Trophoblast cell (in vitro differentiated cells and primary cell): Measurements from ENCODE around the gene PLPP4.
A peak's percentile ranks its signal among the peaks of the same experiment; 100 is the strongest.

Source experiments
- DNase-seq, 2 donors: peaks; one replicate each; pipeline ENCODE4 v3.0.0-alpha.2; 2016
- H2AFZ ChIP-seq: 2 replicates; pipeline ENCODE4 v1.6.1; 2013; ENCODE audit warnings: low read length, moderate library complexity, mild to moderate bottlenecking; ENCODE audit not compliant: insufficient read depth, poor library complexity
- H2AK5ac ChIP-seq: 2 replicates; pipeline ENCODE4 v1.6.1; 2013; ENCODE audit warnings: mild to moderate bottlenecking, low read length
- H2BK120ac ChIP-seq: 2 replicates; pipeline ENCODE4 v1.6.1; 2013; ENCODE audit warnings: low read length, mild to moderate bottlenecking, moderate library complexity; ENCODE audit not compliant: insufficient read depth, poor library complexity
- H2BK12ac ChIP-seq: 2 replicates; pipeline ENCODE4 v1.6.1; 2013; ENCODE audit warnings: mild to moderate bottlenecking, low read length, moderate library complexity
- H2BK5ac ChIP-seq: 2 replicates; pipeline ENCODE4 v1.6.1; 2013; ENCODE audit warnings: low read length, low read depth, moderate library complexity, mild to moderate bottlenecking; ENCODE audit not compliant: poor library complexity
- H3K14ac ChIP-seq: 2 replicates; pipeline ENCODE4 v1.6.1; 2013; ENCODE audit warnings: mild to moderate bottlenecking, low read length
- H3K18ac ChIP-seq: 2 replicates; pipeline ENCODE4 v1.6.1; 2013; ENCODE audit warnings: mild to moderate bottlenecking, low read length
- H3K23ac ChIP-seq: 2 replicates; pipeline ENCODE4 v1.6.1; 2013; ENCODE audit warnings: low read length
- H3K27ac ChIP-seq: 2 replicates; pipeline ENCODE4 v1.5.1; 2013; ENCODE audit warnings: low read depth, mild to moderate bottlenecking, inconsistent platforms, low read length, moderate library complexity
- H3K27me3 ChIP-seq: 2 replicates; pipeline ENCODE4 v1.6.1; 2013; ENCODE audit warnings: inconsistent platforms, mild to moderate bottlenecking, low read length, moderate library complexity; ENCODE audit not compliant: insufficient read depth
- H3K36me3 ChIP-seq, 2 experiments: 1 replicate in 1 of 2; 2 replicates in 1 of 2; pipeline ENCODE4 v1.6.1; 2013; ENCODE audit warnings: low read length in 2 of 2, mild to moderate bottlenecking in 2 of 2, moderate library complexity in 1 of 2; ENCODE audit not compliant: insufficient read depth in 2 of 2, control insufficient read depth in 1 of 2
- H3K4ac ChIP-seq: 2 replicates; pipeline ENCODE4 v1.6.1; 2013; ENCODE audit warnings: low read depth, mild to moderate bottlenecking, low read length, moderate library complexity
- H3K4me1 ChIP-seq, 2 experiments: 1 replicate in 1 of 2; 2 replicates in 1 of 2; pipeline ENCODE4 v1.6.1; 2013; ENCODE audit warnings: low read length in 2 of 2, mild to moderate bottlenecking in 2 of 2, moderate library complexity in 1 of 2; ENCODE audit not compliant: insufficient read depth in 2 of 2, control insufficient read depth in 1 of 2
- H3K4me2 ChIP-seq: 2 replicates; pipeline ENCODE4 v1.6.1; 2013; ENCODE audit warnings: inconsistent platforms, mild to moderate bottlenecking, low read length, moderate library complexity
- H3K4me3 ChIP-seq: 2 replicates; pipeline ENCODE4 v1.5.1; 2013; ENCODE audit warnings: mild to moderate bottlenecking, low read depth, low read length, inconsistent platforms
- H3K79me1 ChIP-seq: one replicate; pipeline ENCODE4 v1.6.1; 2013; ENCODE audit warnings: low read length
- H3K79me2 ChIP-seq: 2 replicates; pipeline ENCODE4 v1.6.1; 2013; ENCODE audit warnings: low read length, mild to moderate bottlenecking; ENCODE audit not compliant: control insufficient read depth, insufficient read depth, poor library complexity
- H3K9ac ChIP-seq: 2 replicates; pipeline ENCODE4 v1.6.1; 2013; ENCODE audit warnings: mild to moderate bottlenecking, low read length
- H3K9me3 ChIP-seq: 2 replicates; pipeline ENCODE4 v1.6.1; 2013; ENCODE audit warnings: low read depth, mild to moderate bottlenecking, control low read depth, inconsistent platforms, low read length; ENCODE audit not compliant: insufficient read depth
- H4K12ac ChIP-seq: 2 replicates; pipeline ENCODE4 v1.6.1; 2013; ENCODE audit warnings: low read depth, mild to moderate bottlenecking, low read length, moderate library complexity
- H4K8ac ChIP-seq: 2 replicates; pipeline ENCODE4 v1.6.1; 2013; ENCODE audit warnings: low read depth, mild to moderate bottlenecking, low read length, moderate library complexity
- H4K91ac ChIP-seq: one replicate; pipeline ENCODE4 v1.6.1; 2013; ENCODE audit warnings: low read depth, mild to moderate bottlenecking, low read length, moderate library complexity
- WGBS: extraction: QIAGEN DNeasy Blood & Tissue Kit; methylation state at CpG from one replicate; pipeline ENCODE4 v1.1.7; 2013; ENCODE audit warnings: missing lambda C conversion rate; ENCODE audit not compliant: insufficient read length, insufficient coverage; ENCODE audit errors: extremely low coverage; 5-methylcytosine and 5-hydroxymethylcytosine counted together

PLPP4 gene

GRCh38 chr10:120455004-120455403 is 2.0 kb upstream of the PLPP4 start:
- H3K4me2 ChIP-seq, result no peak overlapping the region
- DNase-seq, result no peak
- H3K18ac ChIP-seq, result no peak overlapping the region
- no peaks in the 10 kb centered on the region for H3K36me3 ChIP-seq
- no peak overlapping the region for H3K4ac ChIP-seq
- peaks cover 7% of the 10 kb centered on the region for H3K79me1 ChIP-seq
- H3K14ac ChIP-seq, result no peak overlapping the region
- peaks cover 13 to 14% of the 10 kb centered on the region in 2 experiments for H3K4me1 ChIP-seq
- H3K27ac ChIP-seq, result no peak overlapping the region
- H3K79me2 ChIP-seq, result peaks cover 2% of the 10 kb centered on the region
- no peak overlapping the region for H3K9ac ChIP-seq
- no peak overlapping the region for H3K4me3 ChIP-seq
- no peaks in the 10 kb centered on the region for H3K9me3 ChIP-seq
- no peak overlapping the region for H4K8ac ChIP-seq
- H2AK5ac ChIP-seq, result no peak overlapping the region
- H4K91ac ChIP-seq, result no peak overlapping the region
- no peak overlapping the region for H2BK120ac ChIP-seq
- H2BK12ac ChIP-seq, result no peak overlapping the region
- no peak overlapping the region for H4K12ac ChIP-seq
- H3K27me3 ChIP-seq, result peaks cover 12% of the 10 kb centered on the region
- WGBS, result no CpG with 5 or more reads among the region's 7 CpGs
- no peak overlapping the region for H2AFZ ChIP-seq
- no peak overlapping the region for H3K23ac ChIP-seq
- H2BK5ac ChIP-seq, result no peak overlapping the region

GRCh38 chr10:120455606-120456005 is 1.4 kb upstream of the PLPP4 start:
- no peak overlapping the region for H3K27ac ChIP-seq
- no peak overlapping the region for H3K23ac ChIP-seq
- H3K18ac ChIP-seq, result no peak overlapping the region
- H3K79me1 ChIP-seq, result peaks cover 7% of the 10 kb centered on the region
- no peak overlapping the region for H4K8ac ChIP-seq
- H4K12ac ChIP-seq, result no peak overlapping the region
- peaks cover 14 to 17% of the 10 kb centered on the region in 2 experiments for H3K4me1 ChIP-seq
- no peak overlapping the region for H3K4me3 ChIP-seq
- DNase-seq, result no peak
- H3K79me2 ChIP-seq, result peaks cover 2% of the 10 kb centered on the region
- H3K9ac ChIP-seq, result no peak overlapping the region
- H3K4me2 ChIP-seq, result no peak overlapping the region
- no peak overlapping the region for H3K14ac ChIP-seq
- H2BK120ac ChIP-seq, result no peak overlapping the region
- no peak overlapping the region for H3K4ac ChIP-seq
- H3K9me3 ChIP-seq, result no peaks in the 10 kb centered on the region
- no peak overlapping the region for H2AK5ac ChIP-seq
- H3K36me3 ChIP-seq, result no peaks in the 10 kb centered on the region
- no peak overlapping the region for H2BK12ac ChIP-seq
- H2BK5ac ChIP-seq, result no peak overlapping the region
- no CpG with 5 or more reads among the region's 3 CpGs for WGBS
- H4K91ac ChIP-seq, result no peak overlapping the region
- no peak overlapping the region for H2AFZ ChIP-seq
- H3K27me3 ChIP-seq, result peaks cover 12% of the 10 kb centered on the region

GRCh38 chr10:120456143-120456625 is 843 bp upstream of the PLPP4 start:
- peaks cover 2% of the 10 kb centered on the region for H3K79me2 ChIP-seq
- no peak for DNase-seq
- no peak overlapping the region for H3K9ac ChIP-seq
- peaks cover 12% of the 10 kb centered on the region for H3K27me3 ChIP-seq
- no peak overlapping the region for H3K4ac ChIP-seq
- H3K27ac ChIP-seq, result no peak overlapping the region
- no peak overlapping the region for H2AFZ ChIP-seq
- H3K4me1 ChIP-seq, result peaks cover 15 to 17% of the 10 kb centered on the region in 2 experiments
- H3K18ac ChIP-seq, result no peak overlapping the region
- no peak overlapping the region for H3K4me3 ChIP-seq
- no peaks in the 10 kb centered on the region for H3K9me3 ChIP-seq
- H2BK120ac ChIP-seq, result no peak overlapping the region
- no peak overlapping the region for H2AK5ac ChIP-seq
- no peak overlapping the region for H2BK5ac ChIP-seq
- H3K79me1 ChIP-seq, result peaks cover 7% of the 10 kb centered on the region
- H4K12ac ChIP-seq, result no peak overlapping the region
- H2BK12ac ChIP-seq, result no peak overlapping the region
- H3K4me2 ChIP-seq, result peak overlapping the region; percentile 81
- H3K14ac ChIP-seq, result no peak overlapping the region
- no CpG with 5 or more reads among the region's 16 CpGs for WGBS
- H3K23ac ChIP-seq, result no peak overlapping the region
- H4K8ac ChIP-seq, result peak overlapping the region; percentile 73
- H3K36me3 ChIP-seq, result no peaks in the 10 kb centered on the region
- H4K91ac ChIP-seq, result no peak overlapping the region

- H3K27me3 ChIP-seq, result peaks cover 12% of the 10 kb centered on the region
- H2BK5ac ChIP-seq, result no peak overlapping the region
- peak overlapping the region; percentile 72 for H3K18ac ChIP-seq
- peak overlapping the region; percentile 32 for H4K8ac ChIP-seq
- H3K4me3 ChIP-seq, result peak overlapping the region; percentile 70
- H3K4me2 ChIP-seq, result peak overlapping the region; percentile 81
- H3K36me3 ChIP-seq, result no peaks in the 10 kb centered on the region
- H3K9me3 ChIP-seq, result peaks cover 2% of the 10 kb centered on the region
- peaks cover 2% of the 10 kb centered on the region for H3K79me2 ChIP-seq
- peaks cover 18 to 25% of the 10 kb centered on the region in 2 experiments for H3K4me1 ChIP-seq
- no peak for DNase-seq
- peak overlapping the region; percentile 53 for H2AK5ac ChIP-seq
- peak overlapping the region; percentile 7 for H4K12ac ChIP-seq
- WGBS, result no CpG with 5 or more reads among the region's 52 CpGs
- H3K14ac ChIP-seq, result peak overlapping the region; percentile 64
- peaks cover 10% of the 10 kb centered on the region for H3K79me1 ChIP-seq
- peak overlapping the region; percentile 62 for H4K91ac ChIP-seq
- peak overlapping the region; percentile 73 for H2AFZ ChIP-seq
- peak overlapping the region; percentile 55 for H3K4ac ChIP-seq
- H2BK120ac ChIP-seq, result peak overlapping the region; percentile 41
- H3K9ac ChIP-seq, result no peak overlapping the region
- H3K27ac ChIP-seq, result no peak overlapping the region
- H2BK12ac ChIP-seq, result peak overlapping the region; percentile 52
- H3K23ac ChIP-seq, result no peak overlapping the region
These were observed 575 bp downstream of the PLPP4 start for GRCh38 chr10:120457431-120458172.
